GM12878 (cell line): ENCODE data around the gene AOPEP. TPM values are rescaled to one million over a fixed set of nuclear protein-coding genes. Genes with fewer than 3 reads are reported as not detected.

Experiments used
- ATAC-seq: fragments of 200-7000 bp; cut with Tn5 transposase; 3 replicates; pipeline ENCODE4 v1.9.1; 2020; ENCODE audit warnings: mild to moderate bottlenecking, moderate library complexity
- BruUV-seq: library from RNA; stranded (reverse); fragments of 400-500 nt; replicated peaks from 2 replicates; lab custom pipeline; 2021; lab: Mats Ljungman, UMichigan
- CTCF ChIA-PET: fragments of 300-600 bp; sonication (Branson Sonifier 250); formaldehyde crosslinking; extraction: SDS; loops from one replicate; lab custom pipeline; 2021; ENCODE audit warnings: inconsistent platforms; lab: Yijun Ruan, JAX
- POLR2A ChIA-PET: fragments of 350-600 bp; formaldehyde crosslinking; extraction: SDS; loops from one replicate; lab custom pipeline; 2021; ENCODE audit warnings: inconsistent platforms; lab: Charles Lee
- RAD21 ChIA-PET: fragments of 300-600 bp; sonication (Branson Sonifier 250); formaldehyde crosslinking; loops from one replicate; lab custom pipeline; 2023; ENCODE audit warnings: antibody characterized with exemption; ENCODE audit not compliant: unreplicated experiment; lab: Charles Lee
- SMC1A ChIA-PET: fragments of 300-600 bp; sonication (Branson Sonifier 250); formaldehyde crosslinking; loops from one replicate; lab custom pipeline; 2023; ENCODE audit not compliant: unreplicated experiment, uncharacterized antibody; lab: Charles Lee
- DNase-seq: peaks from one replicate; pipeline ENCODE4 v3.0.0-alpha.2; 2011; ENCODE audit warnings: low read depth, low spot score
- FAIRE-seq: peaks from 3 replicates; lab custom pipeline; 2011; peaks lifted over from hg19 to GRCh38; lab: Jason Lieb, UNC
- H2AFZ ChIP-seq: 2 replicates; pipeline ENCODE4 v1.6.0; 2011; ENCODE audit warnings: low read depth, low read length, control low read depth; ENCODE audit not compliant: control insufficient read depth
- H3K27ac ChIP-seq: 2 replicates; pipeline ENCODE4 v1.5.1; 2011; ENCODE audit warnings: control low read depth; ENCODE audit not compliant: control insufficient read depth, insufficient read depth
- H3K27me3 ChIP-seq, 2 experiments: replicated peaks in 1 of 2; 2 replicates each; pipeline versions ENCODE4 v1.6.0 to v1.6.1; 2011; ENCODE audit warnings: low read length in 1 of 2; ENCODE audit not compliant: control insufficient read depth in 2 of 2, insufficient read depth in 2 of 2
- H3K36me3 ChIP-seq, 2 experiments: 2 replicates each; pipeline ENCODE4 v1.5.1; 2011; ENCODE audit warnings: low read length in 1 of 2; ENCODE audit not compliant: control insufficient read depth in 2 of 2, insufficient read depth in 2 of 2
- H3K4me1 ChIP-seq: 2 replicates; pipeline ENCODE4 v1.6.1; 2011; ENCODE audit warnings: mild to moderate bottlenecking, low read length, moderate library complexity, mixed read lengths; ENCODE audit not compliant: control insufficient read depth, insufficient read depth
- H3K4me2 ChIP-seq: 2 replicates; pipeline ENCODE4 v1.6.0; 2011; ENCODE audit warnings: control low read depth; ENCODE audit not compliant: control insufficient read depth, insufficient read depth
- H3K4me3 ChIP-seq: fragments of 200-600 bp; sonication (generic); 2 replicates; pipeline ENCODE4 v1.5.1; 2016
- H3K79me2 ChIP-seq: 2 replicates; pipeline ENCODE4 v1.6.0; 2011; ENCODE audit warnings: low read length; ENCODE audit not compliant: control insufficient read depth, insufficient read depth
- H3K9ac ChIP-seq: 2 replicates; pipeline ENCODE4 v1.8.0; 2011; ENCODE audit warnings: low read length, control low read depth, mixed read lengths; ENCODE audit not compliant: control insufficient read depth, insufficient read depth
- H3K9me3 ChIP-seq: replicated peaks from 3 replicates; pipeline ENCODE4 v1.5.1; 2011; ENCODE audit warnings: mild to moderate bottlenecking, low read length; ENCODE audit not compliant: control insufficient read depth, insufficient read depth
- H4K20me1 ChIP-seq: 2 replicates; pipeline ENCODE4 v1.6.0; 2011; ENCODE audit not compliant: control insufficient read depth, insufficient read depth
- CUX1 ChIP-seq: IDR thresholded peaks from 2 replicates; pipeline ENCODE4 v1.6.1; 2012; ENCODE audit warnings: improper control_type of control experiment, low read depth, low read length; ENCODE audit not compliant: insufficient replicate concordance
- PML ChIP-seq: IDR thresholded peaks from 2 replicates; pipeline ENCODE4 v1.6.1; 2012; ENCODE audit warnings: low read length, inconsistent platforms
- WGBS: methylation state at CpG from one replicate; pipeline ENCODE4 v1.1.6; 2016; ENCODE audit warnings: low lambda C conversion rate; ENCODE audit not compliant: insufficient replicate concordance, insufficient coverage; ENCODE audit errors: missing lambda C conversion rate; 5-methylcytosine and 5-hydroxymethylcytosine counted together
- in situ Hi-C: fragments of 300-500 bp; cut with MboI; formaldehyde crosslinking; loops from 9 replicates; pipeline ENCODE4 v1.14.3; 2018; ENCODE audit warnings: mixed read lengths
- intact Hi-C: fragments of 100-400 bp; cut with micrococcal nuclease; formaldehyde crosslinking; loops from one replicate; pipeline ENCODE4 v1.14.2; 2022; ENCODE audit not compliant: unreplicated experiment
- polyA plus RNA-seq, 11 experiments: library from polyadenylated mRNA; depleted of rRNA in 4 of 11; unstranded in 6 of 11; stranded (reverse) in 5 of 11; fragments of >200 nt; fragmentation: Nextera tagmentation in 4 of 11; fragmentation: Illumina TruSeq in 1 of 11; extraction: Ambion mirVana in 4 of 11; extraction: Trizol in 1 of 11; gene quantifications; 1 replicate in 1 of 11; 2 replicates in 10 of 11; pipeline versions ENCODE4 v1.2.1 to v1.2.3, GENCODE V29; 2011 to 2016; ENCODE audit warnings: inconsistent platforms in 2 of 11, missing spikeins in 2 of 11, low read depth in 1 of 11
- total RNA-seq, 4 experiments: library from RNA; depleted of rRNA in 3 of 4; stranded (reverse); fragments of >200 nt in 3 of 4; fragmentation: Illumina TruSeq in 1 of 4; extraction: Trizol in 1 of 4; gene quantifications; 2 replicates each; pipeline versions ENCODE4 v1.2.1 to v1.2.3, GENCODE V29; 2013 to 2021

Gene AOPEP
- total and polyA plus RNA-seq, 10 of the 15 experiments (the other 5 are each of a cell fraction or from before 2014, with no cell fraction given): 2.3 to 16.9 (median 10.1) TPM

GRCh38 chr9:94904806-94905205, 178.3 kb downstream of the AOPEP start:
- no peaks in the 10 kb centered on the region for H3K27me3 ChIP-seq
- RAD21 ChIA-PET: no interaction called here
- no peak overlapping the region for H3K4me3 ChIP-seq
- SMC1A ChIA-PET: interaction anchor here (0.9 to 2.9 kb wide), 4 partner anchors 9 to 53 kb away, joined by 3 to 13 read pairs (median 5); no protein-coding TSS in a partner anchor
- DNase-seq (no peak), FAIRE-seq (no peak), ATAC-seq (no peak)
- H3K4me1 ChIP-seq: no peaks in the 10 kb centered on the region
- CTCF ChIA-PET: interaction anchor here (0.6 to 1.7 kb wide), 3 partner anchors 13 to 121 kb away, joined by 3 to 7 read pairs (median 3); no protein-coding TSS in a partner anchor
- no peaks in the 10 kb centered on the region for H3K36me3 ChIP-seq
- no peaks in the 10 kb centered on the region for H3K79me2 ChIP-seq
- no peak overlapping the region for H2AFZ ChIP-seq
- POLR2A ChIA-PET: no interaction called here
- H3K9ac ChIP-seq: no peak overlapping the region
- H4K20me1 ChIP-seq: no peaks in the 10 kb centered on the region
- WGBS: 99% methylated on average over 3 of the region's 3 CpGs
- H3K9me3 ChIP-seq: no peaks in the 10 kb centered on the region
- in situ Hi-C loops: no loop called here
- no TSS peak for BruUV-seq
- H3K4me2 ChIP-seq: no peak overlapping the region
- no peak overlapping the region for H3K27ac ChIP-seq
- intact Hi-C loops: no loop called here
- TF ChIP-seq PML (no peak), CUX1 (no peak)
